GM21576 (cell line): Measurements from ENCODE around the gene OR7A5.
"Not testable (repeated sequence)": the region's sequence is repeated elsewhere in the genome, so short reads cannot be mapped to it uniquely, and the experiment has no call there.

Experiments
- ATAC-seq: cut with Tn5 transposase; IDR thresholded peaks from one replicate; pipeline ENCODE4 v1.9.1; 2021; ENCODE audit warnings: mild to moderate bottlenecking, moderate library complexity; ENCODE audit not compliant: unreplicated experiment

OR7A5 gene

DNA sequence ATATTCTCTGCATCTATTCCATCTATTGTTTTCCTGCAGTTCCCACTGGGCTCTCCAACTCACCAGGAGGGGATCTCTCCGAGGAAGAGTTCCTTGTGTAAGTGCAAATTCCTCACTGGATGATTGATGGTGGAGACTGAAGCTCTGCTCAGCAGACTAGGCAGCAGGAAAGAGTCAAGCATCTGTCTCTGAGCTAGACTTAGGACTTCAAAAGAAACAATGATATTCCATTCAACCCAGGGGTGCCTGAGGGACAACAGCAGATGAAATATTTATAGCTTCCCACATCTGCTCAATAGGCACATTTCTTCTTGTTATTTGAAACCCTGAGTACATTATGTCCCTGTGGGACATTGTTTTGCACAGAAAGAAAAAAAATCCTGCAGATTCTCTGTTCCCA lies at the start of gene OR7A5, which contains the start of gene OR7C1:
Gene OR7A5 (minus strand): TSS at position 175 of the 400 bp plus-strand sequence. CDS start 6,944 bp downstream, outside the sequence.
Gene OR7C1 (minus strand): TSS at position 175 of the 400 bp plus-strand sequence. CDS start 35,049 bp downstream, outside the sequence.
- no peak for ATAC-seq

DNA sequence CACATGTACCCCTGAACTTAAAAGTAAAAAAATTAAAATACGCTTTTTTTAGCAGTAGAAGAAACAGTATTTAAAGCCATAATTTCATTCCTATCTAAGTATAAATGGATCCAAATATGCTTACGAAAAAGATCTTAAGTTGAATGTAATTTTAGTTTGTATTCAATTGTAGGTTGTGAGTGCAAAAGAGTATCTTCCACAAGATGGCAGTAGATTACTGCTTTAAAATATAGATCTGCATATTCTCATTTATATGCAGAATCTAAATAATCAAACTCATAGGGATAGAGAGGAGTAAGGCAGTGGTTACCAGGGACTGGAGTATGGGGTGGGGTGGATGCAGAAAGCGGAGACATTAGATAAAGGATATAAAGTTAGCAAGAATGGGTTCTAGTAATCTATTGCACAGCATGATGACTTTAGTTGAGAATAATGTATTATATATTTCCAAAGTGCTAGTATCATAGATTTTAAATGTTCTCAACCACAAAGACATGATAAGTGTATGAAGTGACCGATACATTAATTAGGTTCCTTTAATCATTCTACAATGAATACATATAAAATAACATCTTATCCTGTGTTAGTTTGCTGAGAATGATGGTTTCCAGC lies 36.7 kb upstream of the OR7A5 start:
- no peak for ATAC-seq

DNA sequence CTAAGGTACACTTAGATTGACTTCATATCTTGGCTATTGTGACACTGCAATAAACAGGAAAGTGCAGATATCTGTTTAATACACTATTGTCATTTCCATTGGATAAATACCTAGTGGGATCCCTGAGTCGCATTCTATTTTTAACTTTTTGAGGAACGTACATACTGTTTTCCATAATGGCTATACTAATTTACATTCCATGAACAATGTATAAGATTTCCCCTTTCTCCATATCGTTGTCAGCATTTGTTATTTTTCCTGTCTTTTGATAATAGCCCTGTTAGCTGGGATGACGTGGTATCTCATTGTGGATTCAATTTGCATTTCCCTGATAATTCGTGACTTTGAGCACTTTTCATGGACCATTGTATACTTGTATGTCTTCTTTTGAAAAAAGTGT lies 33.5 kb upstream of the OR7A5 start:
- ATAC-seq, result no peak

DNA sequence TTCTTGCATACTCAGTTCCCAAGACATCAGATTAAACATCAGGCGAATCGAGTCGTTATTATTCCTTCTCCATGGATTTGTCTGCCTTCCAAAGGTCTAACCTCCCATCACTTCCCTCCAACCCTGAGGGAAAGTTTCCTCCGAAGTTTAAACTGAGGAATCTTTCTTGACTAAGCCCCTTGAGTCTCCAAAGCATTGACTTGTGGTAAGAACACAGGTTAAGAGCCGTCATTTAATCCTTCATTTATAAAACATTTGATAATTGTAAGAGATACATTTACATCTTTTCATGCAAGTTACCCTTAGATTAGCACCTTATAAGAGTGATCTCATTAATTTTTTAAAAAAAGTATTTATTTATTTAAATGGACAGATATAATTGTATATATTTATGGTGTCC lies 13.8 kb upstream of the OR7A5 start, which contains the start of gene OR7A10:
Gene OR7A10 (minus strand): TSS at position 101 of the 400 bp plus-strand sequence. CDS start 7,045 bp downstream, outside the sequence.
- ATAC-seq, result no peak

DNA sequence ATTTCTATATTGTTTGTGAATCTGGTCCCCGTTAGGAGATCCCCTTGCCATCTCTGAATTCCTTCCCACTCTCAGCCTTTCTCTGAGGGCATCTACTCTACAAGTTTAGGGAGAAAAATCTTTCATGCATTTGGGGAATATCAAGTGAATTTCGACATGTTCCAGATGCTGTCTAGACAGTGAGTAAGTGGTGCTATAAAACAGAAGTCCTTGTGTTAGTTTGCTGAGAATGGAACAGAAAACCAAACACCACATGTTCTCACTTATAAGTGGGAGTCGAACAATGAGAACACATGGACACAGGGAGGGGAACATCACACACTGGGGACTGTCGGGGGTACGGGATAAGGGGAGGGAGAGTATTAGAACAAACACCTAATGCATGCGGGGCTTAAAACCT lies 8.6 kb upstream of the OR7A5 start:
- ATAC-seq, result no peak

DNA sequence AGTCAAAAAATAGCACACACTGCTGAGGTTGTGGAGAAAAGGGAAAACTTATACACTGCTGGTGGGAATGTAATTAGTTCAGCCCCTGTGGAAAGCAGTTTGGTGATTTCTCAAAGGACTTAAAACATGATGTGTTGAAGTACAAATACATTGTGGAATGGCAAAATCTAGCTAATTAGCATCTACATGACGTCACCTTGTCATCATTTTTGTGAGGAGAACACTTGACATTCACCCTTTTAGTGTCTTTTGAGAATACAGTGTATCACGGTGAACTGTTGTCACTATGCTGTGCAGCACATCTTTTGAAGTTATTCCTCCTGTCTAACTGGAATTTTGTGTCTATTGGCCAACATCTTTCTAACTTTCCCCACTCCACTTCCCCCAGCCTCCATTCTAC lies 8.2 kb upstream of the OR7A5 start:
- ATAC-seq, result no peak

DNA sequence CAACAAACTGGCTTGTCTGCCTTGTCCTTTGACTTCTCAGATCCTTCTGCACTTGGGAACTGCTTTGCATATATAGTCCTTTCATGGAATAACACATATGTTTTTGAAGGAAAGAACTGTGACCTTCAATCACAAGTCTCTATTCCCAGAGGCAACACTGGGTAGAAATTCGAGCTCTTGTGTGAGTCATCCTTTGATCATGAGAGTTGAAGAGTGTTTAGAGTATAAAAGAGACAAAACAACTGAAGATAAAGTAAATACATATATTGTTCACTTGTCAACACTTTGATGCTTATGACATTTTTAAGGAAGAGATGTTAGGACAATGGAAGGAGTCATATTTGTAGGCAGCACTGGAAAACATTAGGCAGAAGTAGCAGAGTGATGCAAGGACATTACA lies 5.2 kb upstream of the OR7A5 start:
- ATAC-seq, result no peak

DNA sequence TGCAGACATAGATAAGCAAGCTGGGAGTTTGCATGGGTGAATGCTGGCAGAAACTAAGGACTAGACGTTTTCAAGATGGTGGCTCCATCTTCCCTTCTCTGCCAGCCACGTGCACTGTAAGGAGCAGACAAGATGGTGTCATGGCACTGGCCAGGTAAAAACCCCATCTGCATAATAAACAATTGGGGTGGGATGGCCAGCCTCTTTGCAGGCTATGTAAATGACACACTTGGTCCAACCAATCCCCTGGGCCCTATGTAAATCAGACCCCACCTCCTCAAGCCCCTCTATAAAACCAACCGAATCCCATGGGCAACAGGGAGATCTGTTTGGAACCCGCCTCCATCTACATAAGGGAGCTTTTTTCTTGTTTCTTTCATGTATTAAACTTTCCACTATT lies 2.4 kb upstream of the OR7A5 start:
- no peak for ATAC-seq

DNA sequence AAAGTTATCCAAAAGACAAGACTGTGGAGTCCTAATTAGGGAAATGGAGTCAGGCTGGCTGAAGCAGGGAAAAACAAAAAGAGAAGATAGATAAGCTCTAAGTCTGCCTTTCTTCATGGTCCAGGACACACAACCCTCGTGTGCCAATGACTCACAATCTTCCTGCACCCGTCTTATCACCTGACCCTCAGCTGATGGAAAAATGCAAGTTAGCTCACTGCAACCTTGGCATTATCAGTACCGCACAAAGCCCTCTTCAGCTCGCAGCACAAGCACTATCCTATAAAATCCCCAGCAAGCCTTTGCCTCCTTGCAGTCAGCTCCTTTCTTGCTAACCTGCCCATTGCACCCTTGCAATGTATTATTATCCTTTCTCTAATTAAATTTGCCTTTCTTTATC lies 4.3 kb downstream of the OR7A5 start:
- ATAC-seq, result no peak

DNA sequence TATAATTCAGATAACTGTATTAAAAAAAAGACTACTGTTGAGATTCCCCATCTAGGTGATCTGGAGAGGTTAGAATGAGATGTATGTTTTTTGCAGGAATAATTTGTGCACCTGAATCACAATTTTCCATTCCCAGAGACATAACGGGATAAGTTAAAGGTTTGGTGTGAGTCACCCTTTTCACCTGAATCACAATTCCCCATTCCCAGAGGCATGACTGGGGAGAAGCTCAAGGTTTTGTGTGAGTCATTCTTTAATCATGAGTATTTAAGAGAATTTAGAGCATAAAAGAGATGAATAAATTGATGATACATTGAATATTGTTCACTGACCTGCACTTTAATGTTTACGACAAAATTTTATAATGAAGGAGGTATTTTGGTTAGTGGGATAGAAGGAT lies 9.0 kb downstream of the OR7A5 start:
- ATAC-seq, result no peak

DNA sequence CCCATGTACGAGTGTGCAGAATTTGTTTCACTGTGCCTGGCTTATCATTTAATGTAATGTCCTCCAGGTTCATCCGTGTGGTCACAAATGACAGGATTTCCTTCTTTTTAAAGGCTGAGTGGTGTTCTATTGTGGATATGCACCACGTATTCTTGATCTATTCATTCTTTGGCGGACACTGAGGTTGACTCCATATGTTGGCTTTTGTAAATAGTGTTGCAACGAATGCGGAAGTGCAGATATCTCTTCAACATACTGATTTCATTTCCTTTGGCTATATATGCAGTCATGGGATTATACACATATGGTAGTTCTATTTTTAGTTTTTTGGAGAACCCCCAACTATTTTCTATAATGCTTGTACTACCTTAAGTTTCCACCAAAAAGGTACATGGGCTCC lies 13.0 kb downstream of the OR7A5 start:
- ATAC-seq, result no peak

DNA sequence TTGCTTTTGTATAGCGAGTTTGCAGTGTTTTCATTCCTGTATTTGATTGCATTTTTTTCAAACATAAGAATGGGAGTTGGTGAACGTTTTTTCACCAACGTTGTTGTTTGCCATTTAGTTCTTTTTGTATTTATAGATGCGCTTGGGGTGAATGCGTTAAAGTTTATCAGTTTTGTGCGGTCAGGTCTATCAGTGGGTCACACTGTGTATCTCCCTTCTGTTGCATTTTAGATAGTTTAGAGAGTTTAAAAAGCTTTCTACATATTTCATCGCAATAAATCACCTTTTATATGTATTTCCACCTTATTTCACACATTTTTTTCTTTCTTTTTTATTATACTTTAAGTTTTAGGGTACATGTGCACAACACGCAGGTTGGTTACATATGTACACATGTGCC lies 16.4 kb downstream of the OR7A5 start:
- ATAC-seq, result no peak

DNA sequence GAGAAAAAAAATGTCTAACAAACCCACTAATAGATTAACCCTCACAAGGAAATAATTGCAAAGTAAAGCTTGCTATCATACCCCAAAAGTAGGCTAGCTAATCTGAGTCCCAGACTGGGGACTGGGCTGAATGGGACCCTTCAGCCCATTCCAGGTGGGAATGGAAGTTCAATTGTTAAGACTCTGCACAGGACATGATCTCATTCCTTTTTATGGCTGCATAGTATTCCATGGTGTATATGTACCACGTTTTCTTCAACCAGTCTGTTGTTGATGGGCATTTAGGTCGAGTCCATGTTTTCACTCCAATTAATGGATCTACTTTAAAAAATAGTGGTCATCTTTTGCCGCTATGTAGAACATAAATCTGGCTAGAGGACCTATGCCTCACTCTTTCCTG lies 17.9 kb downstream of the OR7A5 start:
- no peak for ATAC-seq

DNA sequence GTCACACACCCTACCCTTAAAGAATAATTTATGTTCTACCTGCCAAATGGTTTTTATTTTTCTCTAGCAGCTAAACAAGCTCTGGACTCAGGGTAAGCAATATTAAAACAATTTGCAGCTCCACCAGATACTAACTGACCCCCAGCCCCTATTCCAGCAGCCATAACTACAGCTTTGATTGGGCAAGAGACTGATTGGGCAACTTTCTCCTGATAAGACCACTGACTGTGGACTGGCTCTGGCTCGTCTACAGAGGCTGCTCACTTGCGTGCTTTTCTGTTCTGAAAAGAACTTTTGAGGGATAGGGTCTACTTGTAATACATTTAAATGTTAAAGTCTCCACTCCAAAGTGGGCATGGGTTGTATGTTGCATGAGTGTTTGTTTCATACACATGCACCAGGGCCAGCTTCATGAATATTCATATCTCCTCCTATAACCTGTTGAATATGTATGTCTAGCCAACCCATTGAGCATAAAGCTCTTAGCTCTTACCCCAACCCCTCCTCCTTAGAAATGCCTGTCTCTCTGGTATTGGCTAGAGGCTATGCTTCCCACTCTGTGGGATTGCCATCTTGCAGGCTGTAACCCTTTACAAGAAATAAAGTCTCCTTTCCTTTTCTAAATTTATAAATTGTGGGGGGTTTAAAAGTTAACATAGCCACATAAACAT lies 19.9 kb downstream of the OR7A5 start:
- no peak for ATAC-seq

DNA sequence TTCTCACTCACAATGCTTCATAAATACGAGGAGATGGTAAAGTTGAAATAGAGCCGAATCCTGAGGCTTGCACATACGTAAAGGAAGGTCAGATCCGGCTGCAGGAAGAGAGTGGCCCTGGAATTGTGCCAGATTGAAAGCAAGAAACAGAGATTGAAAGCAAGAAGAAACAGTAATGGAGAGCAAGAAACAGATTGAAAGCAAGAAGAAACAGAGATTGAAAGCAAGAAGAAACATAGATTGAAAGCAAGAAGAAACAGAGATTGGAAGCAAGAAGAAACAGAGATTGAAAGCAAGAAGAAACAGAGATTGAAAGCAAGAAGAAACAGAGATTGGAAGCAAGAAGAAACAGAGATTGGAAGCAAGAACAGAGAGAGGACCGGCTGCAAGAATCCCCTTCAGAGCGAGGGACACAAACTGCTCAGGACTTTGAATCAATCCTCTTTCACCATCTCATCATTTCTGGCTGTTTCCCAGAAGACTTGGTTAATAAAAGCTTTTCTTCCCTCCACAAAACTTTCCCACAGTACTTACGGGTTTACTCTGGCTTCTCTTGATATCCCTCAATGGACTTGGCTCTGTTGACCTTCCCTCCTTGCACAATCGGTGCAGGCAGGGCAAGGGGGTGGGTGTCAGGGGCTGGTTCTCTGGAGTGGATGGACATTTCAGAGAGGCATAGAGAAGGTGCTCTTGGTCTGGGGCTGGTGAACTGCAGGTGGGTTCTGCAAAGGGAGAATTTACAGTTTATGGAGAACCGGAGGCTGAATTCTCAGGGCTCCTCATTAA lies 25.5 kb downstream of the OR7A5 start:
- ATAC-seq, result no peak

DNA sequence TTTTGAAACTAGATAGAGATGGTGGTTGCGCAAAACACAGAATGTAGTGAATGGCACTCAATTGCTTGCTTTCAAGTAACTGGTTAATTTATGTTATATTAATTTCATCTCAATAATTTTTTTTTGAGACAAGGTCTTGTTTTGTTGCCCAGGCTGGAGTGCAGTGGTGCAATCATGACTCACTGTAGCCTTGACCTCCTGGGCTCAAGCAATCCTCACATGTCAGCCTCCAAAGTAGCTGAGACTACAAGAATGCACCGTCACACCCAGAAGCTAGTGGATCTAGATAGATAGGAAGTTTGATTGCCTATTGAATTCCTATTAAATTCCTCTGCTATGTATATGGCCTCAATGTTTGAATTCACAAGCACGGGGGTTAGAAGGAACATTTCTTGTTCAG lies 30.2 kb downstream of the OR7A5 start:
- no peak for ATAC-seq

DNA sequence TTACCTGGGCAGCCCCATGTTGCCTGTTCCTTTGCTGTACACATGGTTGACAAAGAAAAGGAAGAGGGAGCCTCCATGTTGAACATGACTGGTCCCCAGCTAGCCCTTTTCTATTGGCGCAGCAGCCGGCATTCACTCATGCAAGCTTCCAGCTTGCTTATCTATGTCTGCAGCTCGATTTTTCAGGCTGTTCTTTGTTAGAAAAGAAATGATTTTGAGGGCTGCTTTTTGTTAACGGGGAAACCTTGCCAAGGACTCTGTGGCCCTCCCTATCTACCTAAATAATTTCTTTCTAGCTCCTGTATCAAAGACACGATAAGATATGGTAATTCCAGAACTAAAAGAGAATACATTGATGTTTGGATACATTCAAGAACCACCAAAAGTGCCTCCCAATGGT lies 36.2 kb downstream of the OR7A5 start:
- ATAC-seq, result no peak

DNA sequence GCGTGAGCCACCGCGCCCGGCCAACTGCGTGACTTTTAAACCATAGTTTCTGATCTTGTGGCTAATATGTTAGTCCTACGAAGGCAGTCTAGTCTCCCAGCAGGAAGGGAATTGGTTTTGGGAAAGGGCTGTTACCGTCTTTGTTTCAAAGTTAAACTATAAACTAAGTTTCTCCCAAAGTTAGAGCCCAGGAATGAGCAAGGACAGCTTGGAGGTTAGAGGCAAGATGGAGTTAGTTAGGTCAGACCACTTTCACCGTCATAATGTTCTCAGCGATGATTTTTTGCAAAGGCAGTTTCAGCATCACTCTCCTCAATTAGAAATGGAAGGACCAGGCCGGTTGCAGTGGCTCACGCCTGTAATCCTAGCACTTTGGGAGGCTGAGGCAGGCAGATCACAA lies 39.0 kb downstream of the OR7A5 start:
- ATAC-seq, result no peak

DNA sequence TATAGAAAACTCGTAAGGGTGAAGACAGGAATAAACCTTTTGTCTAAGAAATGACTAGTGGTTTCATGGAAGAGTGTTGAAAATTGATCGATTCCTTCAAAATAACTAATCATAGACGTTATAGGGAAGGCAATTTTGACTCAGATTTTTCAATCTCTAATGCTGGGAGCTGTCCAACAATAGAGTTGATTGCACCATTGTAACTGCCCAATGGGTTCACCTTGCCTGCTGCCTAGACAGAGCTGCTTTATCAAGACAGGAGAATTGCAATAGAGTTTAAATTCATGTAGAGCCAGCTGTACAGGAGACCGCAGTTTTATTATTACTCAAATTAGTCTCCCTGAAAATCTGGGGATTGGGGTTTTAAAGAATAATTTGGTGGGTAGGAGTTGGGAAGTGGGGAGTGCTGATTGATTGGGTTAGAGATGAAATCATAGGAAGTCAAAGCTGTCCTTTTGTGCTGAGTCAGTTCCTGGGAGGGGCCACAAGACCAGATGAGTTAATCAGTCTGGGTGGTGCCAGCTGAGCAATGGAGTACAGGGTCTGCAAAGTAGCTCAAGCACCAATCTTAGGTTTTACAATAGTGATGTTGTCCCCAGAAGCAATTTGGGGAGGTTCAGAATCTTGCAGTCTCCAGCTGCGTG lies 39.8 kb downstream of the OR7A5 start:
- no peak for ATAC-seq

DNA sequence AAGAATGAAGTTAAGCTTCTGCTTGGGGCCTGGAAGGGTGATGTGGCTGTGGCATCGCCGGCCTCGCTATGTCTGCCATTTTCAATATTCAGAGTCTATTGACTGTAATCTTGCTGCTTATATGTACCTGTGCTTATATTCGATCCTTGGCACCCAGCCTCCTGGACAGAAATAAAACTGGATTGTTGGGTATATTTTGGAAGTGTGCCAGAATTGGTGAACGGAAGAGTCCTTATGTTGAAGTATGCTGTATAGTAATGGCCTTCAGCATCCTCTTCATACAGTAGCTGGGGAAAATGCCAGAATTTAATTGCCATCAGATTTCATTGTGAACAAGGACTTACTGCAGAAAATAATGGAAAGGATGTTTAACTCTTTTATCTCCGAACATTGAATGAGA lies 42.7 kb downstream of the OR7A5 start:
- ATAC-seq, result not testable (repeated sequence)

DNA sequence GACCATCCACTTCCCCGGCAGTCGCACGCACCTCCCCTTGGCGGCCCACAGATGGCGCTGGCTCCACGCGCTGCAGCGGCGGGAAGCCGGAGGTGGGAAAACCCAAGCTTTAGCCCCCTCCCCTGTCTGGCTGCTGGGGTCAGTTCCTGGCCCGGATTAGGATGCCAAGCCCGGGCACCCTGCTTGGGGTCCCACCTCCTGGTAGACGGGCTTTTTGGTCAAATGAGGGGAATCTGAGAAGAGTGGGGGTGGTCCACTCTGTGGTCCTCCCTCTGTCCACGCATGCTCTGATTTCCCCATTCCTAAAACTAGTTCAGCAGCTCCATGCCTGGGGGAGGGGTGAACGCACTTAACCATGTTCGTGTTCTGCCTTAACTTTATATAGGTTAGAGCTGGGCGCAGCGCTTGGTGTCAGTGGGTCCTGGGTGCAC lies 48.5 kb downstream of the OR7A5 start:
- no peak for ATAC-seq
